DOHH2 (cell line): ENCODE data around the gene MRAP2.

Source experiments
- H3F3A ChIP-seq: fragments of 200-600 bp; sonication (generic), shearing (Covaris generic); 2 replicates; pipeline ENCODE4 v1.6.0; 2016; ENCODE audit warnings: antibody characterized with exemption, mild to moderate bottlenecking; ENCODE audit not compliant: control insufficient read depth, insufficient read depth
- H3K27ac ChIP-seq: fragments of 200-600 bp; sonication (generic); 2 replicates; pipeline ENCODE4 v1.5.1; 2014; ENCODE audit warnings: low read depth, mild to moderate bottlenecking, low read length, moderate library complexity
- H3K27me3 ChIP-seq: fragments of 200-600 bp; sonication (generic); 2 replicates; pipeline ENCODE4 v1.6.1; 2014; ENCODE audit warnings: mild to moderate bottlenecking, low read length, mixed read lengths; ENCODE audit not compliant: control insufficient read depth
- H3K36me3 ChIP-seq: fragments of 200-600 bp; sonication (generic); 2 replicates; pipeline ENCODE4 v1.6.1; 2014; ENCODE audit warnings: mild to moderate bottlenecking, low read length, moderate library complexity, mixed read lengths; ENCODE audit not compliant: control insufficient read depth
- H3K4me1 ChIP-seq: fragments of 200-600 bp; sonication (generic); 2 replicates; pipeline ENCODE4 v1.6.1; 2014; ENCODE audit warnings: mild to moderate bottlenecking, low read length, mixed read lengths; ENCODE audit not compliant: control insufficient read depth
- H3K4me2 ChIP-seq: fragments of 200-600 bp; sonication (generic); 2 replicates; pipeline ENCODE4 v1.6.0; 2014; ENCODE audit warnings: mild to moderate bottlenecking, low read length, moderate library complexity
- H3K4me3 ChIP-seq: fragments of 200-600 bp; sonication (generic); 2 replicates; pipeline ENCODE4 v1.5.1; 2014; ENCODE audit warnings: mild to moderate bottlenecking, low read length, mixed read lengths
- H3K79me2 ChIP-seq: fragments of 200-600 bp; sonication (generic); 2 replicates; pipeline ENCODE4 v1.6.1; 2014; ENCODE audit warnings: mild to moderate bottlenecking, low read length, mixed read lengths; ENCODE audit not compliant: control insufficient read depth
- H3K9me2 ChIP-seq: fragments of 200-600 bp; sonication (generic); replicated peaks from 2 replicates; pipeline ENCODE4 v1.6.1; 2014; ENCODE audit warnings: mild to moderate bottlenecking, low read length, mixed read lengths; ENCODE audit not compliant: control insufficient read depth
- H3K9me3 ChIP-seq: fragments of 200-600 bp; sonication (generic); 2 replicates; pipeline ENCODE4 v1.6.1; 2014; ENCODE audit warnings: antibody characterized with exemption, low read length, mixed read lengths; ENCODE audit not compliant: control insufficient read depth, insufficient read depth
- H4K20me1 ChIP-seq: fragments of 200-600 bp; sonication (generic); 2 replicates; pipeline ENCODE4 v1.6.0; 2014; ENCODE audit warnings: low read depth, mild to moderate bottlenecking, antibody characterized with exemption, low read length, moderate library complexity; ENCODE audit not compliant: control insufficient read depth, insufficient read depth
- EZH2phosphoT487 ChIP-seq: fragments of 200-600 bp; sonication (generic); IDR thresholded peaks from 2 replicates; pipeline ENCODE4 v1.6.1; 2017; ENCODE audit warnings: borderline replicate concordance, mild to moderate bottlenecking, antibody characterized with exemption, low read length, moderate library complexity, mixed read lengths
- TF ChIP-seq, protein P1 (sequence below): fragments of 200-600 bp; sonication (generic); IDR thresholded peaks from one replicate; pipeline ENCODE4 v1.5.1; 2014; ENCODE audit warnings: antibody characterized with exemption, mild to moderate bottlenecking, low read depth, low read length; ENCODE audit not compliant: poor library complexity, severe bottlenecking

Gene MRAP2

DNA sequence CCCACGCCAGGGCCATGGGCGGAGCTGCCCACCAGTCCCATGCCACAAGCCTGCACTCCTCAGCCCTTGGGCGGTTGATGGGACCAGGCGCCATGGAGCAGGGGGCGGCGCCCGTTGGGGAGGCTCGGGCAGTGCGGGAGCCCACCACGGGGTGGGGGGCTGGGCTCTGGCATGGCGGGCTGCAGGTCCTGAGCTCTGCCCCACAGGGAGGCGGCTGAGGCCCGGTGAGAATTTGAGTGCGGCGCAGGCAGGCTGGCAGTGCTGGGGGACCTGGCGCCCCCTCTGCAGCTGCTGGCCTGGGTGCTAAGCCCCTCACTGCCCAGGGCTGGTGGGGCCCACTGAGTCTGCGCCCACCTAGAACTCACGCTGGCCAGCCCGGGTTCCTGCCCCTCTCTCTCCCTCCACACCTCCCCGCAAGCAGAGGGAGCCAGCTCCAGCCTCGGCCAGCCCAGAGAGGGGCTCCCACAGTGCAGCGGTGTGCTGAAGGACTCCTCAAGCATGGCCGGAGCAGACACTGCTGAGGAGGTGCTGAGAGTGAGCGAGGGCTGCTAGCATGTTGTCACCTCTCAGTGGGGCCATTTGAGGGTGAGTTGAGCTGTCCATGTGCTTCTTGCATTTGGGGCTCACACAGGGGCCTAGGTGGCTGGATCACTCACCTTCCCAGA, 4.0 kb downstream of the MRAP2 start:
- Histone ChIP-seq H3K4me1 (no peaks in the 10 kb centered on the region), H3K79me2 (no peaks in the 10 kb centered on the region), H3K27ac (no peak overlapping the region), H4K20me1 (no peaks in the 10 kb centered on the region), H3K9me2 (no peaks in the 10 kb centered on the region), H3K4me3 (no peak overlapping the region), H3K36me3 (no peaks in the 10 kb centered on the region), H3K4me2 (no peak overlapping the region), H3K27me3 (no peaks in the 10 kb centered on the region), H3F3A (no peaks in the 10 kb centered on the region), H3K9me3 (no peaks in the 10 kb centered on the region)
- TF ChIP-seq, protein P1, sequence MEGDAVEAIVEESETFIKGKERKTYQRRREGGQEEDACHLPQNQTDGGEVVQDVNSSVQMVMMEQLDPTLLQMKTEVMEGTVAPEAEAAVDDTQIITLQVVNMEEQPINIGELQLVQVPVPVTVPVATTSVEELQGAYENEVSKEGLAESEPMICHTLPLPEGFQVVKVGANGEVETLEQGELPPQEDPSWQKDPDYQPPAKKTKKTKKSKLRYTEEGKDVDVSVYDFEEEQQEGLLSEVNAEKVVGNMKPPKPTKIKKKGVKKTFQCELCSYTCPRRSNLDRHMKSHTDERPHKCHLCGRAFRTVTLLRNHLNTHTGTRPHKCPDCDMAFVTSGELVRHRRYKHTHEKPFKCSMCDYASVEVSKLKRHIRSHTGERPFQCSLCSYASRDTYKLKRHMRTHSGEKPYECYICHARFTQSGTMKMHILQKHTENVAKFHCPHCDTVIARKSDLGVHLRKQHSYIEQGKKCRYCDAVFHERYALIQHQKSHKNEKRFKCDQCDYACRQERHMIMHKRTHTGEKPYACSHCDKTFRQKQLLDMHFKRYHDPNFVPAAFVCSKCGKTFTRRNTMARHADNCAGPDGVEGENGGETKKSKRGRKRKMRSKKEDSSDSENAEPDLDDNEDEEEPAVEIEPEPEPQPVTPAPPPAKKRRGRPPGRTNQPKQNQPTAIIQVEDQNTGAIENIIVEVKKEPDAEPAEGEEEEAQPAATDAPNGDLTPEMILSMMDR = no peak
- TF ChIP-seq EZH2phosphoT487 = no peak

DNA sequence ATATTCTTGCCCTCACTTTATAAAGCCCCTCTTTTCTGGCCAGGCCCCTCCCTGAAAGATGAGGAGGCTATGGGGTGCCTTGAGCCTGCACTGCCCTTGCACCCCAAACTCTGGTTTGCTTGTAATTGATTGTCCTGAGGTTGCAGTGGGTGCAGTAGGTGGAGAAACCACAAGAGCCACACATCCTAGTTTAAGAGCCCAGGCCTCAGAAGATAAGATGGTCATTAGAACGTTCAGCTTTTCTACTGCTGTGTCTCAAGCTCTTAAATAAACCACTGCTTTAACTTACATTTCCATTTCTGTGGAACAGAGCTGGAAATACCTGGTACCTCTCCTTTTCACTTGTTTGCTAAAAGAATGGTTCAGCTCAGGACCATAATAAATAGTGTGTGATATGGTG, 9.0 kb downstream of the MRAP2 start:
- Histone ChIP-seq H4K20me1 (no peaks in the 10 kb centered on the region), H3K79me2 (no peaks in the 10 kb centered on the region), H3F3A (no peaks in the 10 kb centered on the region), H3K4me2 (no peak overlapping the region), H3K36me3 (no peaks in the 10 kb centered on the region), H3K4me3 (no peak overlapping the region), H3K27me3 (no peaks in the 10 kb centered on the region), H3K9me2 (no peaks in the 10 kb centered on the region), H3K4me1 (no peaks in the 10 kb centered on the region), H3K27ac (no peak overlapping the region), H3K9me3 (no peaks in the 10 kb centered on the region)
- TF ChIP-seq, protein P1 = no peak
- TF ChIP-seq EZH2phosphoT487 = no peak

DNA sequence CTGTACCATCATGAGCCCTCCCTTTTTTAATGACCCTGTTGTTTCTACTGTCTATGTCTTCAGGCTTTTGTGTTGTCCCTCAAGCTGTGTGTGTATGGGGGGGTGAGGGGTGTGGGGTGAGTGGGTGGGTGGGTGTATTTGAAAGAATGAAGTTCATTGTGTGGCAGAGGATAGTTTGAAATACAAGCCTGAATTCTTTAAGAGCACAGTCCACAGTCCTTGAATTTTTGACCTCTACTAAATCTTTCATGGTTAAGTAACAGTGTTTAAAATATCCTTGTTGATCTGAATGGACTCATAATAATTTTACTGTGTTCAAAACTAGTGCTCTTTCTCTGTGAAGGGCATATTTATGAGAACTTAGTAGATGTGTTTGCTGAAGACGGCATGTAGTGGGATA, 10.0 kb downstream of the MRAP2 start:
- no peak overlapping the region for H3K4me3 ChIP-seq
- H3K36me3 ChIP-seq = no peaks in the 10 kb centered on the region
- H4K20me1 ChIP-seq = no peaks in the 10 kb centered on the region
- H3K27ac ChIP-seq = no peak overlapping the region
- H3K9me3 ChIP-seq = no peaks in the 10 kb centered on the region
- H3F3A ChIP-seq = no peaks in the 10 kb centered on the region
- H3K79me2 ChIP-seq = no peaks in the 10 kb centered on the region
- H3K4me1 ChIP-seq = no peaks in the 10 kb centered on the region
- no peaks in the 10 kb centered on the region for H3K27me3 ChIP-seq
- no peak overlapping the region for H3K4me2 ChIP-seq
- H3K9me2 ChIP-seq = no peaks in the 10 kb centered on the region
- TF ChIP-seq EZH2phosphoT487 = no peak
- TF ChIP-seq, protein P1 = no peak
